Gastroesophageal sphincter (tissue), 4 donors: Measurements from ENCODE around the gene PCBD1. TPM values are rescaled to one million over a fixed set of nuclear protein-coding genes. Genes with fewer than 3 reads are reported as not detected.

ENCODE experiments used
- ATAC-seq: fragments of 150-250 bp; one replicate; pipeline ENCODE4 v1.9.1; 2016; ENCODE audit warnings: mild to moderate bottlenecking, moderate library complexity
- H3K27ac ChIP-seq, 4 donors: fragments of 200-600 bp; sonication (generic) in 3 of 4; 1 replicate in 3 of 4; 2 replicates in 1 of 4; pipeline ENCODE4 v1.5.1; 2016 to 2019
- H3K27me3 ChIP-seq: fragments of 200-600 bp; sonication (generic); one replicate; pipeline ENCODE4 v1.5.1; 2019
- H3K36me3 ChIP-seq, 2 donors: fragments of 200-600 bp; sonication (generic); one replicate each; pipeline ENCODE4 v1.5.1; 2019; ENCODE audit warnings: control low read depth in 1 of 2
- H3K4me1 ChIP-seq, 3 donors: fragments of 200-600 bp; sonication (generic); 1 replicate in 2 of 3; 2 replicates in 1 of 3; pipeline ENCODE4 v1.5.1; 2016 to 2019; ENCODE audit warnings: control low read depth in 2 of 3
- H3K4me3 ChIP-seq, 2 donors: fragments of 200-600 bp; sonication (generic); one replicate each; pipeline ENCODE4 v1.5.1; 2019; ENCODE audit warnings: mild to moderate bottlenecking in 1 of 2, moderate library complexity in 1 of 2
- H3K9me3 ChIP-seq, 3 donors: fragments of 200-600 bp; sonication (generic); one replicate each; pipeline ENCODE4 v1.5.1; 2017 to 2019; ENCODE audit warnings: control low read depth in 2 of 3
- EP300 ChIP-seq: sonication (generic); formaldehyde crosslinking; IDR thresholded peaks from one replicate; pipeline ENCODE4 v1.6.1; 2017; ENCODE audit warnings: antibody characterized with exemption, mild to moderate bottlenecking
- POLR2A ChIP-seq, 2 donors: fragments of 450-650 bp; IDR thresholded peaks; one replicate each; pipeline ENCODE4 v1.6.1; 2017; ENCODE audit warnings: antibody characterized with exemption in 2 of 2, mild to moderate bottlenecking in 2 of 2, moderate library complexity in 1 of 2
- POLR2AphosphoS5 ChIP-seq: sonication (generic); formaldehyde crosslinking; IDR thresholded peaks from one replicate; pipeline ENCODE4 v1.6.1; 2017; ENCODE audit warnings: antibody characterized with exemption
- WGBS, 2 donors: methylation state at CpG; one replicate each; pipeline ENCODE4 v1.1.5; 2018; ENCODE audit warnings: low coverage in 1 of 2; 5-methylcytosine and 5-hydroxymethylcytosine counted together
- total RNA-seq, 4 donors: library from RNA; depleted of rRNA; stranded (reverse); fragments of >200 nt; gene quantifications; one replicate each; pipeline ENCODE4 v1.1.0, GENCODE V29; 2016
- TF ChIP-seq, protein P1 (sequence below), 4 experiments: fragments of 200-600 bp in 2 of 4; fragments of 450-650 bp in 2 of 4; sonication (generic) in 1 of 4; IDR thresholded peaks; one replicate each; pipeline ENCODE4 v1.5.1; 2017 to 2019; ENCODE audit warnings: antibody characterized with exemption in 4 of 4, mild to moderate bottlenecking in 2 of 4, moderate library complexity in 2 of 4

PCBD1 gene
- total RNA-seq, 4 donors from 2014 or later = 63.4 to 102 (median 74.0) TPM

DNA sequence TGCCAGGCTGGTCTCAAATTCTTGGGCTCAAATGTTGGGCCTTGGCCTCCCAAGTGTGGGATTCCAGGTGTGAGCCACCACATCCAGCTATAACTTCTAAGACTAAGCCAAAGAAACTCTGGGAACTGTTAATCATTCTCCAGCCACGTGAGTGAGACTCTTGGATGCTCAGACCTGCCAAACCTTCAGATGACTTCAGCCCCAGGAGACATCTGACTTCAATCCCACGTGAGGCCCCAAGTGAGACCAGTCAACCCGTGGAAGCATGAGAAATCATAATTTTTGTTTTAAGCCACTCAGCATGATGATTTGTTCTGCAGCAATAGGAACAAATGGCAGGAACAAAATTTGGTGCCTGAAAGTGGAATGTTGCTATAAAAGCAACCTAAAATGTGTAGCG is 4.3 kb upstream of the PCBD1 start:
- no peaks in the 10 kb centered on the region for H3K36me3 ChIP-seq
- peaks cover 0 to 21% (median 4%) of the 10 kb centered on the region in 3 donors for H3K4me1 ChIP-seq
- ATAC-seq = no peak
- no peaks in the 10 kb centered on the region for H3K9me3 ChIP-seq
- no peak overlapping the region for H3K4me3 ChIP-seq
- no peaks in the 10 kb centered on the region for H3K27me3 ChIP-seq
- TF ChIP-seq POLR2AphosphoS5 = no peak
- TF ChIP-seq POLR2A (IDR thresholded peaks at IDR 0.05) = no peak
- TF ChIP-seq, protein P1, sequence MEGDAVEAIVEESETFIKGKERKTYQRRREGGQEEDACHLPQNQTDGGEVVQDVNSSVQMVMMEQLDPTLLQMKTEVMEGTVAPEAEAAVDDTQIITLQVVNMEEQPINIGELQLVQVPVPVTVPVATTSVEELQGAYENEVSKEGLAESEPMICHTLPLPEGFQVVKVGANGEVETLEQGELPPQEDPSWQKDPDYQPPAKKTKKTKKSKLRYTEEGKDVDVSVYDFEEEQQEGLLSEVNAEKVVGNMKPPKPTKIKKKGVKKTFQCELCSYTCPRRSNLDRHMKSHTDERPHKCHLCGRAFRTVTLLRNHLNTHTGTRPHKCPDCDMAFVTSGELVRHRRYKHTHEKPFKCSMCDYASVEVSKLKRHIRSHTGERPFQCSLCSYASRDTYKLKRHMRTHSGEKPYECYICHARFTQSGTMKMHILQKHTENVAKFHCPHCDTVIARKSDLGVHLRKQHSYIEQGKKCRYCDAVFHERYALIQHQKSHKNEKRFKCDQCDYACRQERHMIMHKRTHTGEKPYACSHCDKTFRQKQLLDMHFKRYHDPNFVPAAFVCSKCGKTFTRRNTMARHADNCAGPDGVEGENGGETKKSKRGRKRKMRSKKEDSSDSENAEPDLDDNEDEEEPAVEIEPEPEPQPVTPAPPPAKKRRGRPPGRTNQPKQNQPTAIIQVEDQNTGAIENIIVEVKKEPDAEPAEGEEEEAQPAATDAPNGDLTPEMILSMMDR (IDR thresholded peaks at IDR 0.05) = no peak
- no peak for TF ChIP-seq EP300
- no peak overlapping the region for H3K27ac ChIP-seq
- 93 to 96% methylated on average over 3 to 4 of the region's 4 CpGs for WGBS, 2 donors

DNA sequence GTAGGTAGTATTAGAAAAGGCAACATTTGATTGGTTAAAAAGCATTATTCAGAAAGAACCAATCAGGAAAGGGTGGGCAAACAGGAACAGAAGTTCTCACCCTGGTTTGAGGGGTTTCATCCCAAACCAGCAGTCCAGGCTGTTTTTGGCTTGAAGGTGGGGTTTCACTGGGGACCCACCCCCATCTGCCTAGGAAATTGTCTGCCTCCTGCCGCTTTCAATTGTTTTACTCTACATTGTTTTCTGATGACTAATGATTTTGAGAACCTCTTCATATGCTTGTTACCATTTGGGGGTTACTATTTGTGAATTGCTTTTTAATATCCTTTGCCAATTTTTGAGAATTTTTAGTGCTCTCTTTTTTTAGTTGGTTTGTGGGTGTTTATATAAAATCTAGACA is 3.3 kb upstream of the PCBD1 start:
- Histone ChIP-seq H3K36me3 (no peaks in the 10 kb centered on the region), H3K4me3 (no peak overlapping the region)
- WGBS, 2 donors = 73% methylated on average over 1 of the region's 1 CpG; no CpG with 5 or more reads in 1 of the 2 donors

DNA sequence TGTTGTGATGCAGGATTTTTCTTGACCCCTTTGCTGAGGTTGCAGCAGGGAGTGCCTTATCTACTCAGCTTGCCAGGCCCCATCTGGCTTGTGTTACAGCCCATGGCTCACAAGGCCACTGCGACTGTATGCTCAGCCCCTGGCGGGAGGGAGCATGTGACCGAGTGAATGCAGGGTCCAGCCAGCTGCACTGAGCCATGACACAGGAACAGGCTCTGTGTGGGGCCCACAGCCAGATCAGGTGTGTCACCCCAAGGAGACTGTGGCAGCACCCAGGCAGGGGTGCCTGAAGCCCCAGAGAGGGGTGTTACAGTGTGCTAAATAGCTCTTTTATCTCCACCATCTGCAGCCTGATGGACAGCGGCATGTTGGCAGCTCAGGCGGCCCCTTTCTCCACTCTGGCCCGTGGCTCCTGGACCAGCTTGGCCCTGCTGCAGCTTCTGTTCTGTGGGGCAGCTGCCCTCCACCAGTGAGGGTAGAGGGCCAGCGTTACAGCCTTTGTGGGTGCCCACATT is 2.6 kb upstream of the PCBD1 start:
- no peak for ATAC-seq
- 90% methylated on average over 2 of the region's 7 CpGs; no CpG with 5 or more reads in 1 of the 2 donors for WGBS, 2 donors

More for the DNA sequence above, 3.3 kb upstream of the PCBD1 start:
- no peak for ATAC-seq
- TF ChIP-seq, protein P1 (IDR thresholded peaks at IDR 0.05) = no peak
- TF ChIP-seq EP300 (no peak), POLR2A (IDR thresholded peaks at IDR 0.05) (no peak), POLR2AphosphoS5 (no peak)
- no peaks in the 10 kb centered on the region for H3K27me3 ChIP-seq
- H3K9me3 ChIP-seq = no peaks in the 10 kb centered on the region
- peaks cover 0 to 31% (median 4%) of the 10 kb centered on the region in 3 donors for H3K4me1 ChIP-seq
- no peak overlapping the region for H3K27ac ChIP-seq

DNA sequence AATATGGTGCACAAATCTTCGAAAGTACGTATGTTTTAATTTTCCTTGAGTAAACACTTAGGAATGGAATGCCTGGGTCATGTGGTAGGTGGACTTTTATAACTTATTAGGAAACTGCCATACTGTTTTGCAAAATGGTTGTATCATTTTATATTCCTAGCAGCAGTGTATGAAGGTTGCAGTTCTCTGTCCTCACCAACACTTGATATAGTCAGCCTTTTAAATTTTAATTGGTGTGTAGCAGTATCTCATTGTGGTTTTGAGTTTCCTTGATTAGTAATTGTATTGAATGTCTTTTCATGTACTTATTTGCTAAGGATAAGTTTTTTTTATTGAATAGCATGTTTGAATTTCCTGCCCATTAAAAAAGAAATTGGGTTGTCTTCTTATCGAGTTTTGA is 926 bp upstream of the PCBD1 start:
- TF ChIP-seq, protein P1 (IDR thresholded peaks at IDR 0.05) = no peak
- TF ChIP-seq POLR2A (IDR thresholded peaks at IDR 0.05) (no peak), POLR2AphosphoS5 (no peak), EP300 (no peak)
- no peak for ATAC-seq
- Histone ChIP-seq H3K9me3 (no peaks in the 10 kb centered on the region), H3K4me3 (no peak overlapping the region), H3K36me3 (peaks cover 0 to 17% of the 10 kb centered on the region in 2 donors), H3K27me3 (no peaks in the 10 kb centered on the region), H3K4me1 (peaks cover 0 to 48% (median 4%) of the 10 kb centered on the region in 3 donors), H3K27ac (peak overlapping the region in 2 of 4 donors; percentile 95 to 97)
- 63 to 93% methylated on average over 3 of the region's 3 CpGs for WGBS, 2 donors

More for the DNA sequence above, 2.6 kb upstream of the PCBD1 start:
- Histone ChIP-seq H3K4me1 (peaks cover 0 to 38% (median 4%) of the 10 kb centered on the region in 3 donors), H3K36me3 (peaks cover 0 to under 1% of the 10 kb centered on the region in 2 donors), H3K27ac (no peak overlapping the region), H3K4me3 (no peak overlapping the region), H3K9me3 (no peaks in the 10 kb centered on the region), H3K27me3 (no peaks in the 10 kb centered on the region)
- TF ChIP-seq POLR2A (IDR thresholded peaks at IDR 0.05) (no peak), EP300 (no peak), POLR2AphosphoS5 (no peak)
- TF ChIP-seq, protein P1 (IDR thresholded peaks at IDR 0.05) = no peak
